ENCODE results near the gene FNDC3A.
"Not testable (repeated sequence)": the region's sequence is repeated elsewhere in the genome, so short reads cannot be mapped to it uniquely, and the experiment has no call there.

Gene FNDC3A

GRCh38 chr13:48975101-48975855, 434 bp upstream of the FNDC3A start:
- DNase-seq (ENCODE audit: insufficient read length, low spot score) (peak; percentile 13), FAIRE-seq (no peak)

GRCh38 chr13:48976576-48977285, 1.0 kb downstream of the FNDC3A start:
- FAIRE-seq (no peak), DNase-seq (ENCODE audit: insufficient read length, low spot score) (no peak)

GRCh38 chr13:48977286-48977625, 1.5 kb downstream of the FNDC3A start:
- DNase-seq (ENCODE audit: insufficient read length, low spot score) (no peak), FAIRE-seq (no peak)

GRCh38 chr13:48977973-48978372, 2.3 kb downstream of the FNDC3A start:
- DNase-seq (ENCODE audit: insufficient read length, low spot score) (no peak), FAIRE-seq (no peak)

- FAIRE-seq, result no peak
Observed at GRCh38 chr13:48978942-48979601, 3.4 kb downstream of the FNDC3A start.

GRCh38 chr13:48979892-48980291, 4.2 kb downstream of the FNDC3A start:
- DNase-seq (ENCODE audit: insufficient read length, low spot score) (no peak), FAIRE-seq (no peak)

More at GRCh38 chr13:48978942-48979601, 3.4 kb downstream of the FNDC3A start:
- DNase-seq (ENCODE audit: insufficient read length, low spot score), result no peak

GRCh38 chr13:48983331-48983730, 7.6 kb downstream of the FNDC3A start:
- no peak for FAIRE-seq

GRCh38 chr13:48985756-48986155, 10.0 kb downstream of the FNDC3A start:
- FAIRE-seq, result no peak

More at GRCh38 chr13:48983331-48983730, 7.6 kb downstream of the FNDC3A start:
- no peak for DNase-seq (ENCODE audit: insufficient read length, low spot score)

GRCh38 chr13:48990900-48991299, 15.2 kb downstream of the FNDC3A start:
- no peak for FAIRE-seq

More at GRCh38 chr13:48985756-48986155, 10.0 kb downstream of the FNDC3A start:
- DNase-seq (ENCODE audit: insufficient read length, low spot score), result no peak

GRCh38 chr13:48993150-48993549, 17.4 kb downstream of the FNDC3A start:
- no peak for DNase-seq (ENCODE audit: insufficient read length, low spot score)
- FAIRE-seq, result no peak

More at GRCh38 chr13:48990900-48991299, 15.2 kb downstream of the FNDC3A start:
- no peak for DNase-seq (ENCODE audit: insufficient read length, low spot score)

GRCh38 chr13:48994706-48995105, 19.0 kb downstream of the FNDC3A start:
- no peak for DNase-seq (ENCODE audit: insufficient read length, low spot score)

GRCh38 chr13:48998641-48999292, 23.1 kb downstream of the FNDC3A start:
- FAIRE-seq, result no peak

More at GRCh38 chr13:48994706-48995105, 19.0 kb downstream of the FNDC3A start:
- FAIRE-seq, result no peak

GRCh38 chr13:49000247-49000646, 24.5 kb downstream of the FNDC3A start:
- DNase-seq (ENCODE audit: insufficient read length, low spot score) (no peak), FAIRE-seq (no peak)

More at GRCh38 chr13:48998641-48999292, 23.1 kb downstream of the FNDC3A start:
- DNase-seq (ENCODE audit: insufficient read length, low spot score), result no peak

GRCh38 chr13:49018986-49019635, 43.4 kb downstream of the FNDC3A start:
- DNase-seq (ENCODE audit: insufficient read length, low spot score); FAIRE-seq: not testable (repeated sequence)

GRCh38 chr13:49020328-49020727, 44.6 kb downstream of the FNDC3A start:
- DNase-seq (ENCODE audit: insufficient read length, low spot score) (no peak), FAIRE-seq (no peak)

GRCh38 chr13:49020940-49021553, 45.3 kb downstream of the FNDC3A start:
- FAIRE-seq (no peak), DNase-seq (ENCODE audit: insufficient read length, low spot score) (no peak)

- DNase-seq (ENCODE audit: insufficient read length, low spot score) (no peak), FAIRE-seq (no peak)
Observed at GRCh38 chr13:49021953-49022352, 46.2 kb downstream of the FNDC3A start.

- FAIRE-seq, result no peak
Observed at GRCh38 chr13:49022472-49023144, 46.9 kb downstream of the FNDC3A start.

GRCh38 chr13:49023431-49023830, 47.7 kb downstream of the FNDC3A start:
- FAIRE-seq (no peak), DNase-seq (ENCODE audit: insufficient read length, low spot score) (peak; percentile 9)

More at GRCh38 chr13:49022472-49023144, 46.9 kb downstream of the FNDC3A start:
- DNase-seq (ENCODE audit: insufficient read length, low spot score), result peak; percentile 7
